NB4 (cell line): ENCODE results near the gene GSK3B.
A peak's percentile ranks its signal among the peaks of the same experiment; 100 is the strongest.

Experiments
- DNase-seq: peaks from one replicate; pipeline ENCODE4 v3.0.0; 2010; ENCODE audit warnings: low read depth
- H3K4me3 ChIP-seq: one replicate; pipeline ENCODE4 v1.5.1; 2011; ENCODE audit warnings: mild to moderate bottlenecking, low read depth, low read length, moderate library complexity
- MYC ChIP-seq: IDR thresholded peaks from 2 replicates; pipeline ENCODE4 v1.6.1; 2011; ENCODE audit warnings: low read depth, low read length
- POLR2A ChIP-seq: IDR thresholded peaks from 2 replicates; pipeline ENCODE4 v1.6.1; 2011; ENCODE audit warnings: mild to moderate bottlenecking; ENCODE audit not compliant: insufficient read length; ENCODE audit errors: extremely low read depth
- TF ChIP-seq, protein P1 (sequence below): IDR thresholded peaks from 2 replicates; pipeline ENCODE4 v1.6.1; 2011; ENCODE audit warnings: low read depth, low read length
- TF ChIP-seq, protein P2 (sequence below): IDR thresholded peaks from one replicate; pipeline ENCODE4 v1.5.1; 2012; ENCODE audit warnings: low read depth, low read length

Gene GSK3B

DNA sequence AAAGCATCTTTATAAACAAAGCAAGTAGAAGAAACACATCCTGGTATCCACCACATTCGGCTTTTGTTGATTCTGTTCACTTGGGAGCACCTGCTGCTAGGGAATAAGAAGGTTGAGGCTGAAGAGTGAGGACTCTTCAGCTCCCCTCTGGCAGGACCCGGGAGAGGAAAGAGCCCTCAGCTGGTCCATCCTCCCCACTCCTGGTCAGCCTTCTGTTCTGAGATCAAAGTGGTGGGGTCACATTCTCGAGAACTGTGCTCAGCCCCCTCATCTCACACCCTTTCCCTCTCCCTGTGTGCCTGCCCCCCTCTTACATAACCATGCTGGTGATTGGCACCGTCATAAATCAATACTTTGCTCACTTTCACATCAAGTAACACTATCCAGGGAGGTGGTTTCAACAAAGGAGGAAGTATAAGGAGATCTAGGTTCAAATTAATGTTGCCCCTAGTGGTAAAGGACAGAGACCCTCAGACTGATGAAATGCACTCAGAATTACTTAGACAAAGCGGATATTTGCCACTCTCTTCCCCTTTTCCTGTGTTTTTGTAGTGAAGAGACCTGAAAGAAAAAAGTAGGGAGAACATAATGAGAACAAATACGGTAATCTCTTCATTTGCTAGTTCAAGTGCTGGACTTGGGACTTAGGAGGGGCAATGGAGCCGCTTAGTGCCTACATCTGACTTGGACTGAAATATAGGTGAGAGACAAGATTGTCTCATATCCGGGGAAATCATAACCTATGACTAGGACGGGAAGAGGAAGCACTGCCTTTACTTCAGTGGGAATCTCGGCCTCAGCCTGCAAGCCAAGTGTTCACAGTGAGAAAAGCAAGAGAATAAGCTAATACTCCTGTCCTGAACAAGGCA, 312.7 kb downstream of the GSK3B start, which contains the start of gene NR1I2:
Gene NR1I2 (plus strand): TSS at position 772 of the 869 bp plus-strand sequence.
- TF ChIP-seq, protein P1, sequence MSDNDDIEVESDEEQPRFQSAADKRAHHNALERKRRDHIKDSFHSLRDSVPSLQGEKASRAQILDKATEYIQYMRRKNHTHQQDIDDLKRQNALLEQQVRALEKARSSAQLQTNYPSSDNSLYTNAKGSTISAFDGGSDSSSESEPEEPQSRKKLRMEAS: no peak
- TF ChIP-seq, protein P2, sequence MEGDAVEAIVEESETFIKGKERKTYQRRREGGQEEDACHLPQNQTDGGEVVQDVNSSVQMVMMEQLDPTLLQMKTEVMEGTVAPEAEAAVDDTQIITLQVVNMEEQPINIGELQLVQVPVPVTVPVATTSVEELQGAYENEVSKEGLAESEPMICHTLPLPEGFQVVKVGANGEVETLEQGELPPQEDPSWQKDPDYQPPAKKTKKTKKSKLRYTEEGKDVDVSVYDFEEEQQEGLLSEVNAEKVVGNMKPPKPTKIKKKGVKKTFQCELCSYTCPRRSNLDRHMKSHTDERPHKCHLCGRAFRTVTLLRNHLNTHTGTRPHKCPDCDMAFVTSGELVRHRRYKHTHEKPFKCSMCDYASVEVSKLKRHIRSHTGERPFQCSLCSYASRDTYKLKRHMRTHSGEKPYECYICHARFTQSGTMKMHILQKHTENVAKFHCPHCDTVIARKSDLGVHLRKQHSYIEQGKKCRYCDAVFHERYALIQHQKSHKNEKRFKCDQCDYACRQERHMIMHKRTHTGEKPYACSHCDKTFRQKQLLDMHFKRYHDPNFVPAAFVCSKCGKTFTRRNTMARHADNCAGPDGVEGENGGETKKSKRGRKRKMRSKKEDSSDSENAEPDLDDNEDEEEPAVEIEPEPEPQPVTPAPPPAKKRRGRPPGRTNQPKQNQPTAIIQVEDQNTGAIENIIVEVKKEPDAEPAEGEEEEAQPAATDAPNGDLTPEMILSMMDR: peak; percentile 9
- DNase-seq: peak; percentile 52
- no peak within 1 kb of the TSS for H3K4me3 ChIP-seq

DNA sequence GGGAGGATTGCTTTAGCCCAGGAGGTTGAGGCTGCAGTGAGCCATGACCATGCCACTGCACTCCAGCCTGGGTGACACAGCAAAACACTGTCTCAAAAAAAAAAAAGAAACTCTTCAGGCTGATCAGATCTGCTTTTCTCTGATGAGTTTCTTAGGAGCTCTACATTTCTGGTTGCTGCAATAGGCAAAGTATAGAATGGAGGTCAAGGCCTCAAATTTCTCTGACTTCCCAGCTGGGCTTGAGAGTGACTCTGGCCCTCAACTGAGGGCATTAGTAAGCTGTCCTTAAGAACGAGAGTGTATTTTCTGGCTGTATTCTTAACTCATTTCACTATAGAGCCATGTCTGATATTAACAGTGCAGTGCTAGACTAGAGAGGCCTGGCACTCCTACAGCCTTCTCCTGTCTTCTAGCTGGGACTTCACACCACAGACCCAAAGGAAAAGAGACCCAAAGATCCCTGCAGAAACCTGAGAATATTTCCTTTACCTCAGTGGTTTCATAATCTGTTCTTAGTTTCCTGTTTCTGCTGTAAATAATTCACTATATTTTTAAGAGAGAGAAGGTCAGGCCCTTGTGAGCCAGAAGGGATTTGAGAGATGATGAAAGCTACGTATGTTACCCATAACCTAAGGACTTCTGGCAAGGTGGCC, 314.4 kb downstream of the GSK3B start:
- no peak for TF ChIP-seq MYC
- TF ChIP-seq, protein P1: no peak
- TF ChIP-seq, protein P2: no peak
- no peak for TF ChIP-seq POLR2A
- DNase-seq: peak; percentile 49
- H3K4me3 ChIP-seq: no peak overlapping the region

DNA sequence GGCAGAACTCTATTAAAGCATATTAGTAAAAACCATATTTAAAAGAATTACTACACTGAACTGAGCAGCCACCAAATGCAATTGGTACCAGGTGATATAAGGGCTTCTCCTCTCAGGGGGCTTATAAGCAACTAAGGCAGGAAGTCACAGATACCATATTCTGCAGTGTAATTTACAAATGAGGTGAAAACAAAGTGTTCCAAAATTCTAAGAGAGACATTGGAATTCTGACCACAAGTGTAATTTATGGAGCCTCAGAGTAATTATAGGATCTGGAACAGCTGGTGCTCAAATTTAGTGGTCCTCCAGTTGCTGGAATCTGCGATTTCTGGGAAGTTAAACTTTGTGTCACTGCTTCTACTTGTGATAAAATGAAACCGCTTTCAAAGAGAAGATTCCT, 315.4 kb downstream of the GSK3B start:
- DNase-seq: no peak
- no peak overlapping the region for H3K4me3 ChIP-seq
- TF ChIP-seq MYC (no peak), POLR2A (no peak)
- TF ChIP-seq, protein P2: no peak
- TF ChIP-seq, protein P1: no peak

DNA sequence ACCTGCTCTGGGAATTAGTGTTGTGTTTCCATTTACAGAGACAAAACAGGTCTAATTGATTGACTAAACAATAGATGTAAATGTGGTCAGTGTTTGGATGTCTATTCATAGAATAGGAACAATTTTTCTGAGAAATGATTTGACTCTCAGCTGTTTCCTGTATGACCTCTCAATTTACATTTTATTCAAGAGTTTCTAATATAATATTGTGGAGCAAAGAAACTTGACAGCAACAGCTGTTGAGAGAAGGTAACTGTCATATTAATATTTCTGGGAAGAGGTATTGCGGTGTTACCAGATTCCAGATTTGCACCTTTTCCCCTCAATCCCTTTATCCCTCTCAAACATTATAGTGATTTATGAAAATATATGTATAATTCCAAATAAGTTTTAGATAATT, 316.1 kb downstream of the GSK3B start:
- H3K4me3 ChIP-seq: no peak overlapping the region
- DNase-seq: no peak
- TF ChIP-seq POLR2A (no peak), MYC (no peak)
- TF ChIP-seq, protein P1: no peak
- TF ChIP-seq, protein P2: no peak

DNA sequence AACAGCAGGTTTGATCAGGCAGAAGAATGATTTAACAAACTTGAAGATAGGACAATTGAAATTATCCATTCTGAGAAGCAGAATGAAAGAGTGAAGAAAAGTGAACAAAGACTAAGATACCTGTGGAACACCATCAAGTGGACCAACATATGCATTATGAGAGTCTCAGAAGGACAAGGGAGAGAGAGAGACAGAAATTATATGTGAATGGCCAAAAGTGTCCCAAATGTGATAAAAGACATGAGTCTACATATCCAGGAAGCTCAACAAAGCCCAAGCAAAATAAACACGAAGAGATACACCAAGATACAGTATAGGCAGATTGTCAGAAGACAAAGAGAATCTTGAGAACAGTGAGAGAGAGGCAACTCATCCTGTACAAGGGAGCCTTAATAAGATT, 317.9 kb downstream of the GSK3B start:
- H3K4me3 ChIP-seq: no peak overlapping the region
- TF ChIP-seq, protein P2: no peak
- TF ChIP-seq POLR2A (no peak), MYC (no peak)
- TF ChIP-seq, protein P1: no peak
- no peak for DNase-seq
